ENCODE results near the gene GNB1.

DNA sequence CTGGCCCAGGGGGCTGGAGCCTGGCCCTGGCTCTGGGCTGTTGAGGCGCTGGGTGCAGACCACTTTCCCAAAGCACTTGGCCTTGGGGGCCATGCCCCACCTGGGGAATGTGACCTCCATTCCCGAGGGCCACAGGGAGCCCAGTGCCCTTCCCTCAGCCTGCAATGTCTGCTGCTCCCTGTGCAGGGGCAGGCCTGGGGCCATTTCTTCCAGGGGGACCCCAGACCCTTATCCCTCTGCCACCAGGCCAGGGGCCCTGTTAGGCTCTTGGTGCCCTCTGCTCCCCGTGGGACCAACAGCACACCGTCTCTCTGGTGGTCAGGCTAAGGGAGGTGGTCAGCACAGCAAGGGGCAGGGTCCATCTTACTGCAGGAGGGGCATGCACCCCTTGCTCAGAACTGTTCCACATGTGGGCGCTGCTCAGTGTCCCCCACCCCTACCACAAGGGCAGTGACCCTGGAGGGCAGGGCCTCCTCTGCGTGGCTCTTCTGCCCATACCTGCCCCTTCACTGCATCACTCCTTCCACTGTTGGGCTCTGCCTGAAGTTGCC lies 29.2 kb upstream of the GNB1 start:
- TF ChIP-seq, protein P1, sequence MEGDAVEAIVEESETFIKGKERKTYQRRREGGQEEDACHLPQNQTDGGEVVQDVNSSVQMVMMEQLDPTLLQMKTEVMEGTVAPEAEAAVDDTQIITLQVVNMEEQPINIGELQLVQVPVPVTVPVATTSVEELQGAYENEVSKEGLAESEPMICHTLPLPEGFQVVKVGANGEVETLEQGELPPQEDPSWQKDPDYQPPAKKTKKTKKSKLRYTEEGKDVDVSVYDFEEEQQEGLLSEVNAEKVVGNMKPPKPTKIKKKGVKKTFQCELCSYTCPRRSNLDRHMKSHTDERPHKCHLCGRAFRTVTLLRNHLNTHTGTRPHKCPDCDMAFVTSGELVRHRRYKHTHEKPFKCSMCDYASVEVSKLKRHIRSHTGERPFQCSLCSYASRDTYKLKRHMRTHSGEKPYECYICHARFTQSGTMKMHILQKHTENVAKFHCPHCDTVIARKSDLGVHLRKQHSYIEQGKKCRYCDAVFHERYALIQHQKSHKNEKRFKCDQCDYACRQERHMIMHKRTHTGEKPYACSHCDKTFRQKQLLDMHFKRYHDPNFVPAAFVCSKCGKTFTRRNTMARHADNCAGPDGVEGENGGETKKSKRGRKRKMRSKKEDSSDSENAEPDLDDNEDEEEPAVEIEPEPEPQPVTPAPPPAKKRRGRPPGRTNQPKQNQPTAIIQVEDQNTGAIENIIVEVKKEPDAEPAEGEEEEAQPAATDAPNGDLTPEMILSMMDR (IDR thresholded peaks at IDR 0.05): no peak
- TF ChIP-seq EP300 (IDR thresholded peaks at IDR 0.05; ENCODE audit: borderline replicate concordance in 1 of 2, low read depth in 1 of 2, low read length in 1 of 2) (no peak), GATA2 (CRISPR knock-in tag; IDR thresholded peaks at IDR 0.05) (no peak), POLR2AphosphoS5 (IDR thresholded peaks at IDR 0.05; ENCODE audit: low read depth, low read length) (no peak), NFIC (IDR thresholded peaks at IDR 0.05; ENCODE audit: borderline replicate concordance) (no peak), TCF12 (IDR thresholded peaks at IDR 0.05) (no peak), NRF1 (IDR thresholded peaks at IDR 0.05; ENCODE audit: low read depth, low read length) (no peak), FOXM1 (IDR thresholded peaks at IDR 0.05; ENCODE audit: low read depth) (no peak), SMC3 (IDR thresholded peaks at IDR 0.05; ENCODE audit: low read depth, low read length) (no peak), RAD21 (IDR thresholded peaks at IDR 0.05; ENCODE audit: low read length) (no peak), YY1 (IDR thresholded peaks at IDR 0.05; ENCODE audit: low read depth) (no peak)
- TF ChIP-seq, protein P2, sequence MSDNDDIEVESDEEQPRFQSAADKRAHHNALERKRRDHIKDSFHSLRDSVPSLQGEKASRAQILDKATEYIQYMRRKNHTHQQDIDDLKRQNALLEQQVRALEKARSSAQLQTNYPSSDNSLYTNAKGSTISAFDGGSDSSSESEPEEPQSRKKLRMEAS (IDR thresholded peaks at IDR 0.05; ENCODE audit: low read depth): no peak
